Occipital lobe (tissue), 2 donors: ENCODE data around the gene TBC1D22A. TPM values are rescaled to one million over a fixed set of nuclear protein-coding genes. Genes with fewer than 3 reads are reported as not detected.

ENCODE experiments used
- DNase-seq: peaks from one replicate; lab custom pipeline; 2025; lab: John Stamatoyannopoulos, UW
- total RNA-seq: library from RNA; depleted of rRNA; stranded (reverse); fragments of >200 nt; gene quantifications from one replicate; pipeline ENCODE4 v1.2.3, GENCODE V29; 2014

Gene TBC1D22A
- total RNA-seq, 1 donor from 2014 or later: 4.5 TPM

- no peak for DNase-seq
Observed at GRCh38 chr22:46857142-46857884, 94.9 kb downstream of the TBC1D22A start.

DNA sequence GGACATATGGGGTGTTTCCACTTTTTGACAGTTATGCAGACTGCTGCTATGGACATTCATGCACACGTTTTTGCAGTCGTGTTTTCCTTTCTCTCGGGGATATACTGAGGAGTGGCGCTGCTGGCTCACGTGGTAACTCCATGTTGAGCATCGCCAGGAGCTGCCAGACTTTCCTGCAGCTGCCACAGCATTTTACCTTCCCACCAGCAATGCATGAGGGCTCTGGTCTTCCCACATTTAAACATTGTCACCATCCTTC is 95.4 kb downstream of the TBC1D22A start:
- DNase-seq: no peak

DNA sequence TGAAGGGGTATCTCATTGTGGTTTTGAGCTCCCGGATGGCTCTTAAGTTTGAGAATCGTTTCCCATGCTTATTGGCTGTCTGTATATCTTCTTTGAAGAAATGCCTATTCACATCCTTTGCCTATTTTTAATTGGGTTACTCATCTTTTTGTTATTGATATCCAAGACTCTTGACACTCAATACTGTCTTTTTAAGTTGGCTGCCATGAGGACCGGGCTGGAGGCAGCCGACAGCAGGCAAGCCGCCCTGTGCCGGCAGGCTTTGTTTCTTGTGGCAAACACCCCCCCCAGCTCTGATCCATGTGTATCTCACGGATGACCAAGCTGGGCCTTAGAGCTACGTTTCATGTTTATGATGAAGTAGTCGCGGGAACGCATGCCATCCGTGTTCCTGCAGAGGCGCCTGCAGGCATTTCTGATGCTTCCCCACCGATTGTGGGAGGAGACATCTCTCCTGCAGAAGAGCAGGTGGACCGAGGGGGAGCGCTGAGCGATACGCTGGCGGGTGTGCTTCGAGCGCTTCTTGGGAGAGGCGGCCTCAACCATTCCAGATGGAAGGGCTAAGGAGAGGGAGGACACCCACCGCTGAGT is 95.8 kb downstream of the TBC1D22A start:
- no peak for DNase-seq

- DNase-seq: no peak
Observed at GRCh38 chr22:46860562-46860961, 98.1 kb downstream of the TBC1D22A start.

DNA sequence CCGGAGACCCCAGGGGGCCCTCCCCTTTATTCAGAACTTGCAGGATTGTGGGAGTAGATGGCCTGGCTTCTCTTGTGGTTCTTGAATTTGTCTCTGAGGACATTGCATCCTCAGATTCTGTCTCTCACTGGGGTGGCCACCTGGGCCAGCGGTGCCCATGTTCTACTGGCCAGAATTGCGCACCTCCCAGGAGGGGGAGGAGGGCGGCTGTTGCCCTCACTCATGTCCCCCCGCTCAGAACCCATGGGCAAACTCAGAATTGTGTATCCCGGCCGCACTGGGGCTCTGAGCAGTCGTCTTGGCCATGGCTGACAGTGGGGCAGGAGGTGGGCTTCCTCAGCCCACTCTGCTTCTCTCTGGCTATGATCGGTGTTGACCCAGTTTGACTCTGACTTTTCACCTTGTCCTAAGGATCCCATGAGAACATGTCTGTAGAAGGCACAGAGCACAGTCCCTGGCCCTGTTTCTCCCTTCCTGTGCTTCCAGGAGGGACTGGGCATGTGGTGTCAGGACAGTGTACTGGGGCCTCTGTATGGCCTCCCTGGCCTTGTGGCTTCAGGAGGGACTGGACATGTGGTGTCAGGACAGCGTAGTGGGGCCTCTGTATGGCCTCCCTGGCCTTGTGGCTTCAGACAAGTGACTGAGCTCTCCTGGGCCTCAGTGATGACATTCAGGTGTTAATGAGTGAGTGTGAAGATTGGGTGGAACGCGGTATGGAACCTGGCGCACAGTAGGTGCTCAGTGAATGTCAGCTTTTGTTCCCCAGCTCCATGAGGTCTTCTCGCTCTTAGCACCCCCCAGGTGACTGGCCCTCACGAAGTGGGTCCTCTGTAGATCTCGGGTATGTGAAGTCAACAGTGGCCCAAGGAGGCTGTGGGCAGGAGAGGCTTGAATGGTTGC is 99.3 kb downstream of the TBC1D22A start:
- DNase-seq: no peak

GRCh38 chr22:46862418-46863324 is 100.2 kb downstream of the TBC1D22A start:
- DNase-seq: no peak

DNA sequence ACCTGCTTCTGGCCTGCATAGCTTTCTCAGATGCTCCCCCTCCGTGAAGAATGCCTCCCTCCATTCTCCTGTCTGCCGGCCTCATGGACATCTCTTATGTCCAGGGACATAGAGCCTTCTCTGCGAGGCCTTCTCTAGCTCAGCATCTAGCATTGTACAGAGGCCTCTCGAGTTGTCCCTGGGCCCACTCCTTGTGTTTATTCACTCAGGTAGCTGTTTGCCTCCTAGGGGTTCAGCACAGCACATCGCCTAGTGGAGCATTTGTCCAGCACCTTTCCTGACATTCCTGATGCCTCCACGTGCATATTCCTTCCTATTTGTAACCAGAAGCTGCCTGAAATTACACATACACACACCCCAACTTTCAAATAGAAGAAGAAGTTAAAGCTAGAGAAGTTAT is 101.3 kb downstream of the TBC1D22A start:
- no peak for DNase-seq

DNA sequence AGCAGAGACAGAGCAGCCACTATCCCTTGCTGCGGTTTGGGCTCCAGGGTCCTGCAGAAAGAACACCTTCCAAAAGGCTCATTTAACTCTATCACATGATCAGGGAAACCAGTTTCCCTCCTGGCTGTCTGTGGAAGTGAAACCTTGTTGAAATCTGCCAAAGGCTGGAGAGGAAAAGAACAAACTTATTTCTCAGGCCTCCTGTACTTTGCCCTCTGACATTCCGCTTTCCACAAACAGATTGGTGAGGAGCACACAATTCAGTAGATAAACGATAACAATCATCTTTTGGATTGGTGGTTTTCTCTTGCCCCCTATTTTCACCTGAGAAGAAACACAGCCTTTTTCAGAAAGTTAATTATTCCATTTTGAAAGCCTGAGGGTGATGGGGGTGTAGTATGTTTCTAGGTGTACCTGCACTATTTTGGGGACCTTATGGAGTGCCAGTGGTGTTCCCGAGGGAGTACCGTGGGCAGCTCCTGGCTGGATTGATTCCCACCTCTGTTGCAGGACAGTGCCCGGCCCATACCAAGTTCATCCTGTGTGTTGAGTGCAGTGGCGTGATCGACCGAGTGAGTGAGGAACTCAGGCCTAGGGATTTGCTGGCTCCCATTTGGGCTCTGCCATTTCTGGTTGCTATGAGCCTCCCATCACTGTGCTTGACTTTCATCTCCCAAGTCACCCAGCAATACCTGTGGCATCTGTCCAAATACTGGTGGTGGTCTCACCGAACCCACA is 102.0 kb downstream of the TBC1D22A start:
- DNase-seq: no peak

DNA sequence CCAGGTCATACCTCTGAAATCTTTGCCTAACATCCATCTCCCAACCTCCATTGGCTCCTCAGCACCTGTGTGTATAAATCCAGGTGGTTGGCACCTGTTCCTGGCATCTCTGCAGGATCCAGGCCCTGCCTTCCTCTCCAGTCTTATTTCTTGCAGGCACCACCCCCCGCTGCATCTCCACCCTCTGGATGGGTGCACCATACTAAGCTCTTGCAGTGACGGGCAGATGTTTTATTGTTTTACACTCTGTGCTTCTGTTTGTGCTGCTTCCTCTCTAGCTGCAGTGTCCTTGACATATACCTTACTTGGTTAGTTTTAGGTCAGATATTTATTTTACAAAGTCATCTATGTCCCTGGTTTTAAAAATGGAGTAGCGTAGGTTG is 102.6 kb downstream of the TBC1D22A start:
- DNase-seq: no peak

GRCh38 chr22:46865642-46866041 is 103.2 kb downstream of the TBC1D22A start:
- DNase-seq: no peak

DNA sequence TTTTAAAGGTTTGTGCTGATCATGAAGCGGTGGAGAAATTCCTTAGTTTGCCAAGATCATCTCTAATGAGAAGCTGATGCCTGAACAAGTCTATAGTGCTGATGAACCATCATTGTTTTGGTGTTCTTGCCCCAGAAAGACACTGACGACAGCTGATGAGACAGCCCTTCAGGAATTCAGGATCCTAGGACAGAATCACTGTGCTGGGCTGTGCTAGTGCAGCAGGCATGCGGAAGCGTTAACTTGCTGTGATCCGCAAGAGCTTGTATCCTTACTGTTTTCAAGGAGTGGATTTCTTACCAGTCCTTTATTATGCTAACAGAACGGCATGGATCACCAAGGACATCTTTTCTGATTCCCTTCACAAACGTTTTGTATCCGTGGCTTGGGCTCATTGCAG is 104.1 kb downstream of the TBC1D22A start:
- no peak for DNase-seq

DNA sequence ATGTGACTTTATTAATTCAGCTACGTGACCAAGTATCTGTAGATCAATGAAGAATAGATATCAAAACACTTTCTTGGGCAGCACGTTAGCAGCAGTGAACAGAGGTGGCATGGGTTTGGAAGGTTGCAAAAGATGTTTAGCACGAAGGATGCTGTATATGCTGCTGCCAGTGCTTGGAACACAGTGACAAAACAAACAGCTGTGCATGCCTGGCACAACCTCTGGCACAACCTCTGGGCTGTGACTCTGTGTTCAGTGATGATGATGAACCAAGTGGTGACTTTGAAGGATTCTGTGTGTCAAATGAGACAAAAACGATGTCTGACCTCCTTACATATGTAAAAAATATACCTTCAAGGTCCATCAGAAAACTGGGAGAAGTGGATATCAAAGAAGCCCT is 104.7 kb downstream of the TBC1D22A start:
- no peak for DNase-seq

DNA sequence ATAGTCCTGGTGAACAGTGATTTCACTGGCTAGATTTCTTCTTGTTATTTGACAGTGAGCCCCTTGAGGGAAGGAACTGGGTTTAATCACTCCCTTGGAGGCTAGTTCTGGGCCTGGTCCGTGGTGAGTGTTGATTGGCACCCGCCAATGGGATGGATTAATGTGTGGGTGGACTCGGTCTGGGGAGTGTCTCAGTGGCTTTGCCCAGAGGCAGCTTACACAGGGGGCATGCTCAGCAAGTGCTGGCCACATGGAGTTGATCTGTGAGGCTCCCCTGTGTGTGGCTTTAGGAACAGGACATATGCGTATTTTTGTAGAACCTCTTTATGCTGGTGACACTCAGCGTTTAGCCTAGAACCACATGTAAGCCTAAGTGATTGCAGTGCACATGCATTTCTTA is 106.9 kb downstream of the TBC1D22A start:
- DNase-seq: no peak

DNA sequence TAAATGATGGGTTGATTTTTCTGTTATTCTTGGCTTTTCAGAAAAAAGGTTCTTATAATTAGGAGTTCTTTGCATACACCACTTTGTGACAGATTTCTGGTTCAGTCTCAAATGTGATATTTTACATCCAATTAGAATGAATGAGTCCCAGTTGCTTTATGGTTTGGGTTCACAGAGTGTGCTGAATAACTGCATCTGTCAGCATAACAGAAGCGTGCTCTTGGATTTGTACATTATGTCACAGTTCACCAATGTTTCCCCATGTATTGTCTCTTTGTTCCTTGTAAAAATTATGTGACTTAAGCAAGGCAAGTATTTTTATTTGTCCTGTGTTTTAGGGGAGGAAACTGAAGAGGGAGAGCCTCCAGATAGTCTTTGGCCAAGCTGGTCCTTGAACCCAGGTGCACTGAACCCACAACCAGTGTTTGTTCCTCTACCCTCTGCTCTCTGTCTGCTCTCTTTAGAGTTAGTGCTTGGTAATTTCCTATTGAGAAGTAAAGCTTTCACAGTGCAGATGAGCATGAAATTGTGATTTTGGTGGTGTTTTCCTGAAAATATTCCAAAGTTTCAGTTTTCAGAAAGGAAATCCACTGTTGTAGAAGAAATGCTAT is 107.5 kb downstream of the TBC1D22A start:
- DNase-seq: no peak

- DNase-seq: no peak
Observed at GRCh38 chr22:46871826-46872225, 109.4 kb downstream of the TBC1D22A start.

DNA sequence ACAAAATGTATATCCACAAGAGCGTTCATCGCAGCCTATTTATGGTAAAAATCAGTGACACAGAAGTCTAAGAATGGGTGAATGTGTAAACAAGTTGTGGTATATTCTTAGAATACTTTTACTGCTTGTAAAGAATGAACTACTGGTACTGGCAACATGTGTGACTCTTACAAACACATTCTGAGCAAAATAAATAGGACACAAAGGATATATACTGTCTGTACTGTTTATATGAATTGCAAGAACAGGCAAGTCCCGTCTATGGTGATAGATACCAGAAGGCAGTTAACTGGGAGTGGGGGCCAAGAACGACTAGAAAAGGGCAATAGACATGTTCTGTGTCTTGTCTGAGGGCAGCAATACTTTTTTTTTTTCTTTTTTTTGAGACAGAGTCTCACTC is 112.6 kb downstream of the TBC1D22A start:
- DNase-seq: no peak

DNA sequence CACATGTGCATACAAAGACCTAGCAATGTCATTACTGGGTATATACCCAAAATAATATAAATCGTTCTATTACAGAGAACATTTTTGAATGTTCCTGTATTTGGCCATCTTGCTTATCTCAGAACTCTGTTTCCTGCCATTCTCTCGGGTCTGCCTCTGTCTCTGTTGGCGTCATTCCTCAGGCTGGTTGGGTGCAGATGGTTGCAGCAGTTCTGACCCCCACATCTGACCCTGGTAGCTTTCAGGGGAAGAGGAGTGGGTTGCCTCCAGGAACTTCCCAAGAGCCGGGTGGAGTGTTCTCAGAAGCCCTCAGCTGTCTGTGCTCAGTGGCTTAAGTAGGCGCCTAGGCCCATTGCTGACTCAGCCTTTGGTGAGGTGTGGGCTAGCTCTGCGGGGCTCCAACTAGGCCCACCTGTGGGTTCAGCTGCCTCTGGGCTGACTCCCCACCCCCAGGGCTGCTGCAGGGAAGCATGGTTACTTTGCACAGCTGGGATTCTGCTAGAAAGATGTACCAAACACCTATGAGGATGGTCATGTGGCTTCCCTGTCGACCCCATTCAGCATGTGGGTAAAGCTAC is 114.0 kb downstream of the TBC1D22A start:
- DNase-seq: no peak

DNA sequence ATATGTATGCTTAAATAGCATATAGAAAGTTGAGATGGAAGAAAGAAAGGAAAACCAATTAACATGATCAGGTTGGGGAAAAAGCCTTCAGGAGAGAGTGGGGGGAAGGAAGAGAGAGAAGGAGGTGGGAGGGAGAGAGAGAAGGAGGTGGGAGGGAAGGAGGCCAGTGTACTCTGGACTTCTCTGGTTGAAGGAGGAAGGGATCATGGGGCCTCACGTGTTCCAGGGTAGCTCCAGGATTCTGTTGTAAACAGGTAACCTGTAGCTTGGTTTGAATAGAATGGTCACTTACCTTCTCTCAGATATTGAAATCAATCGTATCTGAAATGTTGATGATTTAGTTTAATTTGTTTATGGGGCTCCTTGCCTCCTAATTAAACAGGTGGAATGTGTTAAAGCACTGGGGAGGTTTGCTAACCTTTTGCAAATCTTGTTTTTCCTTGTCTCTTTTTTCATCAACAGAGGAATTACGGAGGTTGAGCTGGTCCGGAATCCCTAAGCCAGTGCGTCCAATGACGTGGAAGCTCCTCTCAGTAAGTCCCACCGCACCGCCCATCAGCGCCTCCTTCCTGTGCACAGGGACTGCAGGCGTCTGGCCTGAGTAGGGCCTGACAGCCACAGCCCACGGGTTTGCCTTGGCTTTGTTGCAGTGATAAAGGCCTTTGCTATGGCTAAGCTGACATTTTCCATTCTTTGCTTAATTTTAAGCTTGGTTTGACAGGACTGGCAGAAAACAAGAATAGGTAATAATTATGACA is 115.9 kb downstream of the TBC1D22A start:
- DNase-seq: no peak

GRCh38 chr22:46879083-46879482 is 116.6 kb downstream of the TBC1D22A start:
- DNase-seq: no peak
